ENCODE measurements around the gene KRTAP6-3. TPM values are rescaled to one million over a fixed set of nuclear protein-coding genes. Genes with fewer than 3 reads are reported as not detected.

The KRTAP6-3 gene
- total RNA-seq, 2 donors from 2014 or later, result not detected

DNA sequence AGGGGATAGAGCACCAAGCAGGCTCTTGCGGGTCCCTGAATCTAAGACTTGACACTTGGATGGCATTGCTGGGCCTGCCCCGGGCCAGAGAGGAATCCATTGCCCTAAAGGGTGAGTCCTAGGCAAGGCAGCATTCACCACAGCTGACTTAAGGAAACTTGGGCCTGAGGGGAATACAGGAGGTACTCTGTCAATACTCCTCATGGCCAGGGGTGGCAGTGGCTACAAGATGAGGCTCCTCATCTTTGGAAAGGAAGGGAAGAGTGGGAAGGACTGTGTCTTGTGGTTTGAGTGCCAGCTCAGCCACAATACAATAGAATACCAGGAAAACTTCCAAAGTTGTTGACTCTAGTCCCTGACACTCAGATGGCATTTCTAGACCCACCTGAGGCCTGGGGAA, 13.7 kb downstream of the KRTAP6-3 start:
- peak; percentile 75 for DNase-seq

DNA sequence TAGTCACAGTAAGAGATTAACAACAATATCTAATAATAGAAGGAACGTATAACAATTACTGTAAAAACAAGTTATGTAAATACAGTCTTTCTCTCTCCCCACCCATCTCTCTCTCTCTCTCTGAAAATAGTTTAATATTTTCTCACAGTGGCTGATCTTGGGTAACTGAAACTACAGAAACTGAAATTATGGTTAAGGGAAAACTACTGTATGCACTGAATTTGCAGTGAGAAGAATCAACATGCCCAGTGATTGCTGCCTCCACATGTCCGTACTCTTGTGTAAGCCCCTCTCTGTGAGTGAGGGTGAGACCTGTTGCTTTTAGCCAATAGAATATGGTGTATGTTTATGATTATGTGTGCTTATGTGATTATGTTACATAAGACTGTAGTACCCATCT, 19.9 kb downstream of the KRTAP6-3 start:
- Histone ChIP-seq H3K4me1 (ENCODE audit: control insufficient read depth, insufficient read depth, low read length) (no peaks in the 10 kb centered on the region), H3K4me3 (ENCODE audit: low read length) (no peak overlapping the region), H3K9ac (ENCODE audit: extremely low read depth, low read length, poor library complexity, severe bottlenecking) (no peak overlapping the region), H3K36me3 (ENCODE audit: control insufficient read depth, insufficient read depth, low read length) (no peaks in the 10 kb centered on the region), H3K9me3 (ENCODE audit: control insufficient read depth, low read length) (no peaks in the 10 kb centered on the region), H3K27ac (ENCODE audit: low read depth, low read length) (no peak overlapping the region), H3K27me3 (ENCODE audit: control insufficient read depth, insufficient read depth, low read length, poor library complexity, severe bottlenecking) (no peaks in the 10 kb centered on the region)
- Mint-ChIP-seq H3K27me3 (ENCODE audit: insufficient read depth) (no peaks in the 10 kb centered on the region), H3K9me3 (peaks cover 44% of the 10 kb centered on the region), H3K27ac (no peak overlapping the region), H3K4me1 (no peaks in the 10 kb centered on the region), H3K36me3 (ENCODE audit: low read depth) (no peaks in the 10 kb centered on the region), H3K4me3 (no peak overlapping the region)
- WGBS, 2 experiments (ENCODE audit: insufficient coverage in 1 of 2, insufficient read length in 1 of 2), result 89 to 95% methylated on average over 1 of the region's 2 CpGs
- no peak for DNase-seq
- no peak for TF ChIP-seq CTCF (conservative IDR thresholded peaks at IDR 0.05)

More for the DNA sequence above, 13.7 kb downstream of the KRTAP6-3 start:
- peak; percentile 56 for TF ChIP-seq CTCF (conservative IDR thresholded peaks at IDR 0.05)
- Histone ChIP-seq H3K27me3 (ENCODE audit: control insufficient read depth, insufficient read depth, low read length, poor library complexity, severe bottlenecking) (no peaks in the 10 kb centered on the region), H3K4me3 (ENCODE audit: low read length) (no peak overlapping the region), H3K9ac (ENCODE audit: extremely low read depth, low read length, poor library complexity, severe bottlenecking) (no peak overlapping the region), H3K27ac (ENCODE audit: low read depth, low read length) (no peak overlapping the region), H3K9me3 (ENCODE audit: control insufficient read depth, low read length) (no peaks in the 10 kb centered on the region), H3K4me1 (ENCODE audit: control insufficient read depth, insufficient read depth, low read length) (no peaks in the 10 kb centered on the region), H3K36me3 (ENCODE audit: control insufficient read depth, insufficient read depth, low read length) (no peaks in the 10 kb centered on the region)
- Mint-ChIP-seq H3K27me3 (ENCODE audit: insufficient read depth) (no peaks in the 10 kb centered on the region), H3K4me1 (no peaks in the 10 kb centered on the region), H3K4me3 (no peak overlapping the region), H3K36me3 (ENCODE audit: low read depth) (no peaks in the 10 kb centered on the region), H3K27ac (no peak overlapping the region), H3K9me3 (peaks cover 37% of the 10 kb centered on the region)
- 86 to 88% methylated on average over 2 of the region's 2 CpGs for WGBS, 2 experiments (ENCODE audit: insufficient coverage in 1 of 2, insufficient read length in 1 of 2)

DNA sequence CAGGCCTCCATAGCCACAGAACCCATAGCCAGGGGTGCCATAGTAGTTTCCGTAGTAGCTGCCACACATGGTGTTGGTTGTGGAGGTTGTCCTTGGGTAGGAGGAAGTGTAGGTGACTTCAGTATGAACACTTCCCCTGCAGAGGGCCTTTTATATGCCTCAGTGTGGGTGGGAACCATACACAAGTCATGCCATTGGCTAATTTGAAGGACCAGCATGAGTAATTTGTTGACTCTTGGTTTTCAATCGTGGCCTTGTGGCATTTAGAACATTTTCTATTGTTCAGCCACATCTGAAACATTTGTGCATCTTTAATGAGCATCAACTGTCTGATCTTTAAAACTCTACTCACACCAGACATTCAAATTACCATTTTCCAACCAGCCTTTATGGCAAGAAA, 21.6 kb downstream of the KRTAP6-3 start, which contains the start of gene KRTAP6-1:
KRTAP6-1 (minus strand) TSS at position 95 of the 400 bp plus-strand sequence; CDS start at position 69, 26 bp downstream.
- WGBS, 2 experiments (ENCODE audit: insufficient coverage in 1 of 2, insufficient read length in 1 of 2), result 82 to 87% methylated on average over 1 to 2 of the region's 2 CpGs
- no peak within 1 kb of the TSS for H3K4me3 Mint-ChIP-seq

More for the DNA sequence above, 21.6 kb downstream of the KRTAP6-3 start, which contains the start of gene KRTAP6-1:
- H3K27me3 Mint-ChIP-seq (ENCODE audit: insufficient read depth), result no peaks in the 10 kb centered on the region
- H3K9me3 ChIP-seq (ENCODE audit: control insufficient read depth, low read length), result no peaks in the 10 kb centered on the region
- H3K27me3 ChIP-seq (ENCODE audit: control insufficient read depth, insufficient read depth, low read length, poor library complexity, severe bottlenecking), result no peaks in the 10 kb centered on the region
- H3K4me3 ChIP-seq (ENCODE audit: low read length), result no peak within 1 kb of the TSS
- TF ChIP-seq CTCF (conservative IDR thresholded peaks at IDR 0.05), result no peak
- H3K27ac ChIP-seq (ENCODE audit: low read depth, low read length), result no peak within 1 kb of the TSS
- no peaks in the 10 kb centered on the region for H3K4me1 ChIP-seq (ENCODE audit: control insufficient read depth, insufficient read depth, low read length)
- H3K9me3 Mint-ChIP-seq, result peaks cover 36% of the 10 kb centered on the region
- no peak within 1 kb of the TSS for H3K9ac ChIP-seq (ENCODE audit: extremely low read depth, low read length, poor library complexity, severe bottlenecking)
- DNase-seq, result no peak
- H3K36me3 ChIP-seq (ENCODE audit: control insufficient read depth, insufficient read depth, low read length), result no peaks in the 10 kb centered on the region
- no peaks in the 10 kb centered on the region for H3K36me3 Mint-ChIP-seq (ENCODE audit: low read depth)
- no peak within 1 kb of the TSS for H3K27ac Mint-ChIP-seq
- H3K4me1 Mint-ChIP-seq, result no peaks in the 10 kb centered on the region
